ENCODE data around the gene ARID4A. TPM values are rescaled to one million over a fixed set of nuclear protein-coding genes. Genes with fewer than 3 reads are reported as not detected.

The ARID4A gene
- total RNA-seq, 1 donor from 2014 or later, result 8.6 TPM

- no peak overlapping the region for H3K4me3 ChIP-seq (ENCODE audit: low read depth, low read length)
- no peak for DNase-seq (ENCODE audit: low read depth)
- TF ChIP-seq CTCF (conservative IDR thresholded peaks at IDR 0.05; ENCODE audit: low read depth, low read length), result peak; percentile 48
Observed at GRCh38 chr14:58362798-58363412, 64.5 kb downstream of the ARID4A start.

GRCh38 chr14:58364316-58364715 lies 66.0 kb downstream of the ARID4A start:
- TF ChIP-seq CTCF (conservative IDR thresholded peaks at IDR 0.05; ENCODE audit: low read depth, low read length), result no peak
- no peak for DNase-seq (ENCODE audit: low read depth)
- H3K4me3 ChIP-seq (ENCODE audit: low read depth, low read length), result no peak overlapping the region

GRCh38 chr14:58367296-58367695 lies 68.9 kb downstream of the ARID4A start:
- no peak for DNase-seq (ENCODE audit: low read depth)
- TF ChIP-seq CTCF (conservative IDR thresholded peaks at IDR 0.05; ENCODE audit: low read depth, low read length), result no peak
- no peak overlapping the region for H3K4me3 ChIP-seq (ENCODE audit: low read depth, low read length)

GRCh38 chr14:58368956-58369355 lies 70.6 kb downstream of the ARID4A start:
- H3K4me3 ChIP-seq (ENCODE audit: low read depth, low read length), result no peak overlapping the region
- no peak for TF ChIP-seq CTCF (conservative IDR thresholded peaks at IDR 0.05; ENCODE audit: low read depth, low read length)
- DNase-seq (ENCODE audit: low read depth), result no peak

- TF ChIP-seq CTCF (conservative IDR thresholded peaks at IDR 0.05; ENCODE audit: low read depth, low read length), result no peak
- DNase-seq (ENCODE audit: low read depth), result no peak
- no peak overlapping the region for H3K4me3 ChIP-seq (ENCODE audit: low read depth, low read length)
Observed at GRCh38 chr14:58376791-58377190, 78.4 kb downstream of the ARID4A start.

GRCh38 chr14:58390830-58391229 lies 92.5 kb downstream of the ARID4A start:
- no peak for DNase-seq (ENCODE audit: low read depth)
- H3K4me3 ChIP-seq (ENCODE audit: low read depth, low read length), result no peak overlapping the region
- no peak for TF ChIP-seq CTCF (conservative IDR thresholded peaks at IDR 0.05; ENCODE audit: low read depth, low read length)

- peak overlapping the region; percentile 54 for H3K4me3 ChIP-seq (ENCODE audit: low read depth, low read length)
- no peak for TF ChIP-seq CTCF (conservative IDR thresholded peaks at IDR 0.05; ENCODE audit: low read depth, low read length)
- no peak for DNase-seq (ENCODE audit: low read depth)
Observed at GRCh38 chr14:58395562-58395811, 97.1 kb downstream of the ARID4A start.
